GM18498 (cell line): ENCODE measurements around the gene PTTG1IP2.

ENCODE experiments used
- ATAC-seq: cut with Tn5 transposase; IDR thresholded peaks from one replicate; pipeline ENCODE4 v1.9.1; 2021; ENCODE audit warnings: mild to moderate bottlenecking, moderate library complexity; ENCODE audit not compliant: unreplicated experiment

The PTTG1IP2 gene

GRCh38 chr7:90552521-90552920 is 83.1 kb downstream of the PTTG1IP2 start:
- no peak for ATAC-seq

GRCh38 chr7:90560730-90561129 is 91.3 kb downstream of the PTTG1IP2 start:
- ATAC-seq, result no peak
